Measurements from ENCODE around the gene HAUS3.
"Not testable (repeated sequence)": the region's sequence is repeated elsewhere in the genome, so short reads cannot be mapped to it uniquely, and the experiment has no call there.

HAUS3 gene

DNA sequence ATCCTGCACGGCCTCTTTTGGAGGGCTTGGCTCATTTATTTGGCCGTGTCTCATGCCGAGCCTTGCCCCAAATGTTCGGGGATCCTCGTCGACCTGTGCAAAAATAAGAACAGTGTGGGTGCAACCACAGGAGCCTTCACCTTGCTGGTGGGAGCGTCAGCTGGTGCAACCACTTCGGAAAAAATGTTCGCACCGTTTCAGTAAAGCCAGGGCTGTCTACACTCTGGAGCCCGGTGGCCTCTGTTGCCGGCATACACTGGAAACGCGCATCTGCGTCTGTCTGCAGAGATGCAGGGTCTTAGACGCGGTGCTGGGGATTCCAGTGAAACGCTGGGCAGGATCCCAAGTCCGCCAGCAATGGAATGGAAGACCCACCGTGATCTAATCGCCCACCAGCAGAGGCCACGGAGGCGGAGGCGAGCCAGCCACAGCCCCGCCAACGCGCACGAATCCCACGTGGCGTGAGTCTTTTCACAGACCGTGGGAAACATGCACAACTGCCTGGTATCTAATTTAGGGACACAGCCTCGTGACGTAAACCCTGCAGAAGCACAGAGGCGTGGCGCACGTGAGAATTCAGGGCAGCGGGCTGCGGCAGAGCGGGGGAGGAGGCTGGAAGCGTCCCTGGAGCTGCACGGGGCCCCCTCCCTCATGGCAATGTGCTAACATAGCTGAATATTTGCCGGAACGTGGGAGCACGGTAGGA lies 33.8 kb upstream of the HAUS3 start:
- no peak for DNase-seq (ENCODE audit: low spot score)

- DNase-seq (ENCODE audit: low spot score): not testable (repeated sequence)
These were observed 33.1 kb upstream of the HAUS3 start for GRCh38 chr4:2275044-2275397.

DNA sequence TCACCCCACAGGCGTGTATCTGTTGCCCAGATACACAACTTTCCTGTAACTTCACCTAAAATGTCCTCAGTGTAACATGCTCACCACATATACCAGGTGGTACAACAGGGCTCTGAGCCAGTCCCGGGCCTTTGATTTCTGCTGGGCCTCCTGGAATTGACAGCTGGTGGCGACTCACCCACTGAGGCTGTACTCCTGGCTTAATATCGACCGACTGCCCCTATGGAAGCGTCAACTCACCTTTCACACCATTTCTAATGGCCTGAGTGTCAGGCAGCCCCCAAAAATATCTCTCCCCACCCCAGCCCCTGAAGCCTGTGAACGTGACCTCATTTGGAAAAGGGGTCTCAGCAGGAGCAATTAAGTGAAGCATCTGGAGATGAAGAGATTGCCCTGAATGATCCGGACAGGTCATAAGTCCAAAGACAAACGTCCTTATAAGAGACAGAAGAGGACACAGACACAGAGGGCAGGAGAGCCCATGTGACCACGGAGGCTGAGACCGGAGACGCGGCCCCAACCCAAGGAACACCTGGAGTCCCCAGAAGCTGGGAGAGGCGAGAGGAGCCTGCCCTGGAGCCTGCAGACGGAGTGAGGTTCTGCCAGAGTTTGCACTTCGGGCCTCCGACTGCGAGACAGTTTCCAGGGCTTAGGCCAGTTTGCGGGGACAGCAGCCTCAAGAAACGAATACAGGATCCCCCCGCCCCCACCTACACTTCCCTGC lies 32.6 kb upstream of the HAUS3 start:
- DNase-seq (ENCODE audit: low spot score): no peak

DNA sequence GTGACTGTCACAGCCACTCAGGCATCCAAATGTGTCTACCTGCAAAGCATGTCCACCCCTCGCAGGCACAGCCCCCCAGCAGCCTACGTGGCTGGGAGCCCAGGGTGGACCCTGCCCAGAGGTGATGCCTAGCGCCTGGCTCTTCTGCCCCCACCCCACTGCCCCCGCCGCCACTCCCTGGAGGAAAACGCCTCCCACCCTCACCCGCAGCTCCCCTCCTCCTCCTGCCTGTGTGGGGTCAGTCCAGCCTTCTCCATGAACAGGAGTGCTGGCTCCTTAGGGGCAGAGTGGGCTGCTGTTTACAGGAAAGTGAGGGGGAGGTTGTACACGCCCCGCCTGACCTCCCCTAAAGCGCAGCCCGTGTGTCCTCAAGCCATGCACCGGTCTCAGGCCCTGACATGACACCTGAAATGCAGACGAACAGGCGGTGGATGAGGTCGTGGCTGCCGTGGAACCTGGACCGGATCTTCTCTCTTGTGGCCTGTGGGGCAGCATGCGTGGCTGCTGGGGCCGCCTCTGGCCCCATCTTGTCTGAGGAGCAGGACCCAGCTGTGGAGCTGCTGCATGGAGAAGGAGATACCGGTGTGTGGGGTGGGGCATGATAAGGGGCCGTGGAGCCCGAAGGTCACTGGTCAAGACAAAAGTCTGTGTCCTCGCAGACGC lies 31.9 kb upstream of the HAUS3 start:
- DNase-seq (ENCODE audit: low spot score): no peak

- no peak for DNase-seq (ENCODE audit: low spot score)
These were observed 31.3 kb upstream of the HAUS3 start for GRCh38 chr4:2273221-2273620.

DNA sequence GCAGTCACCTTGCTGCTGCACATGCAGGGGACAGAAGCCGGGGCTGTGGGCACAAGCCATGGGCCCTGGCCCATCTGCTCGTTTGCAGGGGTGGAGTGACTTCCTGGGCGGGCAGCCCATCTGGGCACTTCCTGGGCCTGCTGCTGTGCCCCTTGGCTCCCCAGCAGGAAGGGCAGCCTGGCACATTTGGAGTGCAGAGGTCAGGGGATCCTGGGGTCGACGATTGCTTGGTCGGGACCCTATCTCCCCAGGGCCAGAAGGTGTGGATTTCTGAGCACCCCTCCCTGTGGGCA lies 30.9 kb upstream of the HAUS3 start:
- DNase-seq (ENCODE audit: low spot score): no peak

- DNase-seq (ENCODE audit: low spot score): no peak
These were observed 30.3 kb upstream of the HAUS3 start for GRCh38 chr4:2272026-2272827.

- no peak for DNase-seq (ENCODE audit: low spot score)
These were observed 29.5 kb upstream of the HAUS3 start for GRCh38 chr4:2271279-2272025.

GRCh38 chr4:2270341-2271165 lies 28.6 kb upstream of the HAUS3 start:
- DNase-seq (ENCODE audit: low spot score): no peak

- no peak for DNase-seq (ENCODE audit: low spot score)
These were observed 27.8 kb upstream of the HAUS3 start for GRCh38 chr4:2269618-2270163.

DNA sequence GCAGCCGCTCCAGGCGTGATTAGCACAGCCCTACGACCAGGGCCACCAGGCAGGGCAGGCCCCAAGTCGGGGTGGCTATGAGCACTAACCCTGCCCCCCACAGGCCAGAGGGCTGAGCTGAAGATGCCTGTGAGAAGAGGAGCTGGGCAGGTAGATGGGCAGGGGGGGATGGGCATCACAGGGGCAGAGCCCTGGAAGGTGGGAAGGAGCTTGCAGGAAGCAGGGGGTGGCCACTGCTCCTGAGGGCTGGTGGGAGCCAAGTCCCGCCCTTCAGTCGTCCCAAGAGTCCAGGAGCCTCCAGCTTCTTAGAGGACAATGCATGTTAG lies 27.2 kb upstream of the HAUS3 start:
- DNase-seq (ENCODE audit: low spot score): no peak

- no peak for DNase-seq (ENCODE audit: low spot score)
These were observed 26.7 kb upstream of the HAUS3 start for GRCh38 chr4:2268357-2269205.

DNA sequence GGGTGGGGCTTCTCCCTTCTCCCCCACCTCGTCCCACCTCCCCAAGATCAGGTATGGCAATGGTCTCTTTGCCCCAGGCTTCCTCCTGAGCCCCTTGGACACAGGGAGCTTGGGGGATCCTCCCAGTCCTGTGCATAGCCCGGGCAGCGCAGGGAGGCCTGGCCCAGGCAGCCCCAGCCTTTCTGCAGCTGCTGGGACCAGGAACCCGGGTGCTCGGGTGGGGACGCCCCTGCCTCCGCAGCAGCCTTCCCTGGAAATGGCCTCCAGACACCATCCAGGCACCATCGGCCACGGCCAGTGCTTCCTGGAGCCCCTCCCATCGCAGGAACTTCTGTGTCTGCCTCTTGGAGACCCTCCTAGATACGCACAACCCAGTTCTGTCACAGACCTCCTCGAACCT lies 25.9 kb upstream of the HAUS3 start:
- DNase-seq (ENCODE audit: low spot score): no peak

DNA sequence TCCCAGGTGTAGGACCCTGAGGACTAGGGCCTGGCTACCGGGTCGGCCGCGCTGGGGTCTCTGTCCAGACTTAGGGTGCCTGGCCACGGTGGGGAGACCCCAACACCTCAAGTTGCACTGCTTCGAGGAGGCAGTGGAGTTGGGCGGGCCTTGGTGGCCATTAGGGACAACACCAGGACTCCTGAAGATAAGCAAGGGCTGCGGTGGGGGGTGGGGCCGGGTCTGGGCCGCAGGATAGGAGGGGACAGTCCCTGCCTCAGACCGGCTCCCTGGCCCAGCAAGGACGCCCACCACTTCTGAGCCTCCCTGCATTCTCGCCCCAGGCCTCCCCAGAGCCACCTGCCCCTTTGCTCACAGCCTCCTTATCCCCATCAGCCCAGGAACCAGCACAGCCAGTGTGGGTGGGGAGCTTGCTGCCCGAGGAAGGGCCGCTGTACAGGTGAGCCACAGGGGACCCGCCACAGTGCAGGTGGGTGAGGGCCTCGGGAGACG lies 25.4 kb upstream of the HAUS3 start:
- no peak for DNase-seq (ENCODE audit: low spot score)

- DNase-seq (ENCODE audit: low spot score): no peak
These were observed 24.9 kb upstream of the HAUS3 start for GRCh38 chr4:2266821-2267220.

DNA sequence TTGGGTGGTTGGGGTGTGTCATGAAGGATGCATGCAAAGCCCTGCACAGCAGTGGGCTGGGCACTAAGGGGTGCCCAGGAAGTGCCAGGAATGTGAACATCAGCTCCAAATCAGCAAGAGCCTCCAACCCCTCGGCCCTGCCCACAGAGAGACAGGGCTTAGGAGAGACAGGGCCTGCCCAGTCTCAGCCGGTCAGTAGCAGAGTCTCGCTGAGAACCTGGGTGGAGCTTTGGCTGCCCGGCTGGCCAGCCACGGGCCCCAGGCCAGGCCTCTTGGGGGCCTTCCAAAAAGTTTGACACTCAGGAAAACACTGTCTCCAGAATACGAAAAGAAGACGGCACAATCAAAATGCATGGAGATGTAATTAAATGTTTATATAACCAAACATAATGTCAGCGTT lies 24.3 kb upstream of the HAUS3 start:
- DNase-seq (ENCODE audit: low spot score): no peak

DNA sequence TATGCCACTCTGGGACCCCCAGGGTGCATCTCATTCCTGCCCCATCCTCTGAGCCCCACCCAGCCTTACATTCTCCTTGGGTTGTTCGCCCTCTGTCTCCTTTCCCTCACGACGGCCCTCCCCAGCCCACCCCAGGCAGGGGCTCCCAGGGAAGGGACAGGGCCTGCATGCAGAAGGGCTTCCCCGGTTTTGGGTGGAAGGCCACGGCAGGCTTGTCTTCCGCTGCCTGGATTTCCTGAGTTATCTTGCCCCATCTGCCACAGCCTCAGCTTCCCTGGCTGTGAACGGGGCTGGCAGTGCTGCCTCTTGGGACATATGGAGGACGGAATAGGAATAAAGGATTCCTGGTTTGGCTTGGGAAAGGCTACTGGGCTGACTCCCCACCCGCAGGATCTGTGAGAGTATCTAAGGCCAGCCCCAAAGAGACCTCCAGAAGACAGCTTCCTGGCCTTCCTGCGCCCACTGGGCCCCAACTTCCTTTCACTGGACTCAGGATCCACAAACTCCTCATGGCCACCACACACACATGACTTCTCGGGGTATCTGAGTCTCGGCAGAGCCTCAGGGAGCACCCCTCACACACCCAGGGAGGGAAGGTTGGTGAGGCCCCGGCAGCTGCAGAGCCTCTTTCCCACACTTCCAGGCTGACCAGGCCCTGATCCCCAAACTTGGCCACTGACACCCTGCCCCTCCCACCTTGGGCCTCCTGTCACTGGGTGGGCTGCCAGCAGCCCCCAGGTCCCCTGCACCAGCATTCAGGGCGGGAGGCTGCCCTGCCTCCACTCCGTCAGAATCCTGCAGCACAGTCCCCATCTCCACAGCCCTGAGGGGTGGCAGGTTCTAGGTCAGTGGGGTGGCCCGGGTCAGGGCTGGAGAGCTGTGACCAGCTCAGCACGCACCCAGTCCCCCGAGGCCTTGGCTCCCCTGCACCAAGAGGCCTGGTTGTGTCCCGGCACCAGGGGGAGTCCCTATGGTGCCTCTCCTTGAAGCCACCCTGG lies 23.5 kb upstream of the HAUS3 start:
- DNase-seq (ENCODE audit: low spot score): no peak

DNA sequence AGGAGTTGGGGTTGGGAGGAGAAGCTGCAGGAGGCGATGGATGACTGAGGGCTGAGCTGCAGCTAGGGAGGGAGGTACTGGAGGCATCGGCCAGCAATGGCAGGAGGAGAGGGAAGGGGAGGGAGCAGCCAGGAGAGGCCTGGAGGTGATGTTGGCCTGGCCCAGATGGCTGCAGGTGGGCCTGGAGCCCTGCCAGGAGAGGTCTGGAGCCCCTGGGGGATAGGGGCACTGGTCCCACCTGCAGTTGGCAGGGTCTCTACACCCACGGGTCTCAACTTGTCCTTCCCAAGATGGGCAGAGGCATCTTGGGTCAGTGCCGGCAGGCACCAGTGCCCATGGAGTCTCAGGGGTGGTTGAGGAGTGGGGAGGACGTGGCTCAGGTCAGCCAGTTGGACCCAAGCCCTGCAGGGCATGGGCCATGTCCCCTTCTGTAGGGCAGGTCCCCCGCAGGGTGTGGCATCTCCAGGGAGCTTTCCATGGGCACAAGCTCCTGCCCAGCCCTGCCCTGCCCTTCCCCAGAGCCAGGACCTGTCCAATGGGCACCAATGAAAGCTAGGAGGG lies 22.6 kb upstream of the HAUS3 start:
- DNase-seq (ENCODE audit: low spot score): no peak

All from COLO829 (cell line).